Measurements from ENCODE around the gene CES3.

The CES3 gene

GRCh38 chr16:67013823-67014633, 53.0 kb downstream of the CES3 start:
- DNase-seq: no peak

GRCh38 chr16:67014634-67015312, 53.7 kb downstream of the CES3 start:
- no peak for DNase-seq

GRCh38 chr16:67015313-67015731, 54.3 kb downstream of the CES3 start:
- DNase-seq: no peak

- DNase-seq: no peak
These were observed 55.1 kb downstream of the CES3 start for GRCh38 chr16:67016143-67016542.

DNA sequence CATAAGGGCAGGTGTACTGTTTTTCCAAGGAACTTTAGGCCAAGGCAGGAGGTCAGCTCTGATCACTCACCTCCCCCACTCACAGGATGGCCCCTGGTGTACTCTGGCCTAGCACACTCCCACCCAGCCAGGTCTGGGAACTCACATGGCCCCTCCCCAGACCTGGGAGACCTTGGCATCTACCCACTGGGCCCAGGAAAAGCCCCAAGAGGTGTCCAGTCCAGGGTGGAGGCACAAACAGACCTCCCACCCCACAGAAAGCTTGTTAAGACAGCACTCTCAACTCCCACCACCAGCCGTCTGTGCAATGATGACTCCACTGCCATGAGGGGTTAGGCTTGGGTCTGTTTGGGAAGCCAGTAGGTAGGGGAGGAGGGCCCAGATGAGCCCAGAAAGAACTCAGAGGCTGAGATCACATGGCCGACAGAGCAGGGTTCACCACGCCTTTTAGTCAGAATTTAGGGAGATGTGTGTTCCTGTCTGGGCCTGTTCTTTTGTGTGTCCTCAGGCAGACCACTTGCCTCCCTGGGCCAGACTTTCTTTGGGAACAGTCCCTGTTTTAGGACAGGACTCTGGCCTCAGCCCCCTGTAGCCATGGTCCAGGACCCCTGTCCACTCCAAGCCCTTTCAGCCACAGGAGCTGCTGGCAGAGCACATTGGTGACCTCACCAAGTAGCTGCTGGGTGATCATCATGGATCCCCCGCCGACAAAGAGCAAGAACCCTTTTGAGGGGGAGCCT, 55.8 kb downstream of the CES3 start:
- DNase-seq: no peak

GRCh38 chr16:67017421-67017750, 56.3 kb downstream of the CES3 start:
- DNase-seq: no peak

- DNase-seq: peak; percentile 69
These were observed 56.9 kb downstream of the CES3 start for GRCh38 chr16:67017810-67018488.

- no peak for DNase-seq
These were observed 58.1 kb downstream of the CES3 start for GRCh38 chr16:67019171-67019570.

- no peak for DNase-seq
These were observed 60.3 kb downstream of the CES3 start for GRCh38 chr16:67021321-67021720.

- no peak for DNase-seq
These were observed 61.6 kb downstream of the CES3 start for GRCh38 chr16:67022531-67023214.

- DNase-seq: no peak
These were observed 62.6 kb downstream of the CES3 start for GRCh38 chr16:67023689-67024088.
